Islet of Langerhans (tissue), 1 donor: Measurements from ENCODE around the gene VPS50.

Source experiments
- FAIRE-seq: peaks from one replicate; lab custom pipeline; 2011; peaks lifted over from hg19 to GRCh38; lab: Jason Lieb, UNC

VPS50 gene

DNA sequence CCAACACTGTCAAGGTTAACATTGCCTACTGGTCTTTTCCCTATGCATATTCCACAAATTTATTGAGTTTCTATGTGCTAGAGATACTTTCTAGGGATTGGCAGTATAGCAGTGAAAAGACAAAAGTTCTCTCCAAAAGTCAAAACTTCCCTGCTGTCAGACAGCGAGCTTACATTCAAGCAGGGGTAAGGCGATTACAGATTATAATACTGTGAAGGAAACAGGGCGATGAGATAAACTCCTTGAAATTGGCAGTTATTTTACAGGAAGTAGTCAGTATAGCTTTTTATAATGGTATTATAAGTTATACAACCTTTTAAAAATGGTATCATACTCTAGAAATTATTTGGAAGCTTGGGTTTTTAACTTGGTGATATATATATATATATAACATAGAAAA, 9.9 kb downstream of the VPS50 start:
- FAIRE-seq: no peak

DNA sequence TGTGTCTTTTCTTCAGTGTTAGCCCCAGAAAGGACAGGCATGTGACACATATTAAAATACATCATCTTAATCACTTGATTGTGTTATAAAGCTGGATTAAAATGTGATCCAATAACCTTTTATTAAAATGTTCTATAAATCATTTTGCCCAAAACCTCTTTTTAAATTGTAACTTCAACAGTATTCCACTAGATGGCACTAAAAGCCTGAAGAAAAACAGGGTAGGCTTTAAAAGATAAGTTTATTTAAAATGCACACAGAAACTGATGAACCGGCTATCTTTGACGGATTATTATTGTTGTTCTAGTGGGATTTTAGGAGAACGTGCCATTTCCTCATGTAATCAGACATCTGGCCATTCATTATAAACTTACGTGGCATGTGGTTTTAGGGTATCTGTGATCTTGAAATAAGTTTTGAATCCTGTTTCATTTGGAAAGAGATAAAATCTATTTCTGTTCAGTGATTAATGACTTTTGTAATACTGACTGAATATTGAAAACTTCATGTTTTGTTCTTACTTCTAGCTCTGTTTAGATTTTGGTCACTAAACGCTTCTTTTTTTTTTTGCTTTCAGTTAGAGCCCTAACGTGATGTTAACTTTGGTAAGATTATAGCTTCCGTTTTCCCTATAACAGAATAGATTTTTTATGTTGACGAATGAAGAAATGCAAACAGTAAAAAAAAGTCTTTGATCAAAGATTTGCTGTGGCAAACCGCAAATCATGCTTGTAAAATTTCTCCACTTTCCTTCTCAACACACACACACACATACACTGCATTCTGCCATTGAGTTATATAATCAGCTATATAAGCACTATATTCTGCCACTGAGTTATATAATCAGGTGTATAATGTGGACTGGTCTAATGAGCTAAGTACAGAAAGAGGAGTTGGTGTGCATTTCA, 13.6 kb downstream of the VPS50 start:
- peak; percentile 97 for FAIRE-seq

DNA sequence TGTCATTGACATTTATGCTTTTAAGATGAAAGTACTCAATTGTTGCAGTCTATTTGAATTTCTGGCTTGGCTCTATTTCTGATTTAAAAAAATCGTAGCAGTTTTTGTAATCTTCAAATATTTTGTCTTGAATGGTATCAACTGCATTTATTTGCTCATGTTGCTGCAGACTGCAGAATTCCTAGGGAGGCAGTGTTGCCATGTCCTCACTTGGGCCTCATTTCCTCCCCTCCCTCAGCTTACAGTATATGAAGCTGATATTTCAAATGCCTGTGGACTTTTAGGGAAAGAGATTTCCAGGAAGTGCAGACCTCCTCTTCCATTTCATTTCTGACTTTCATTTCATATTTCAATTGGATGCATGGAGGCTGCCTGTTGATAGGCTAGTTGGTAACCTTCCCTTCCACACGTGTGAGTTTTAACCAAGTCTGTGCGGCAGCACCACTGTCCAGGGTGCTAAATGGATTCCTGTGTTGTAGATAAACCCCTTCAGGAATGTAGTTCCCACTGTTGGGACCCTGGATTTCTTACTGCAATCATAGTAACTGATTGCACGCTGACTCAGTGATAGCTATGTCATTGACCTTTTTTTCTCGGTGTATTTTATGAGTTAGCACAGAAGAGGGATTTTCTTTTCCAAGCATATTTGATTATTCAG, 17.5 kb downstream of the VPS50 start:
- no peak for FAIRE-seq

DNA sequence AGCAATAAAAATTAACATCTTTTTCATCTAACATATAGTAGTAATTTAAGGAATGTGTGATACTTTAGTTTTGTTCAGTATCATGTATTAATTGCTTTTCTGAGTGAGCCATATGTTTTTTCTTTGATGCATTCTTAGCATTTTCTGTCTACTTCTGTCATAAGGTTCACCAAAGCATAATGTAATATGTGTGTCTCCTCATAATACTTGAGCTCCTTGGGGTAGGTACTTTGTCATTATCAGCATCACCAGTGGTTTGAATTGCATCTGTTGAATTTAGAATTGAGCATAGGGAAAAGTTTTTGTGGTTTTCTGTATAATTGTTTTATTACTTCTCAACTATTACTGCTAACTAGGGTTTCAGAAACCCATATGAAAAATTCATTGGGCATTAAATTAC, 26.5 kb downstream of the VPS50 start:
- no peak for FAIRE-seq

DNA sequence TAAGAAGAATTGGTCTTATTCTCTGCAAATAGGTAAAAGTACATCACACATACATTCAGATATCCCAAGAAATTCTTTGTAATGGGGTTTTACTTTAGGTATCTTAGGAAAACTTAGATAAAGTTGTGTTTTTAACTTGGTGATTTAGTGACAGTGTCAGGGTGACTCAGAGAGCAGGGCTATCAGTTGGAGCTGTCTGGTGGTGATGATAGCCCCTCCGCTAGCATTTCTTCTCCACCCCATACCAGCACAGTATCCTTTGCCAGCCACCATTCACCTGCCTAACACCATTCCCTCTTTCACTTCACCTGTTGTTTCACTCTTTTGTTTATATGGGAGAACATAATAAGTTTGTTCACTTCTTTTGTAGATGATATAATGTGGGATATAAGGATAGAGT, 30.4 kb downstream of the VPS50 start:
- FAIRE-seq: no peak

DNA sequence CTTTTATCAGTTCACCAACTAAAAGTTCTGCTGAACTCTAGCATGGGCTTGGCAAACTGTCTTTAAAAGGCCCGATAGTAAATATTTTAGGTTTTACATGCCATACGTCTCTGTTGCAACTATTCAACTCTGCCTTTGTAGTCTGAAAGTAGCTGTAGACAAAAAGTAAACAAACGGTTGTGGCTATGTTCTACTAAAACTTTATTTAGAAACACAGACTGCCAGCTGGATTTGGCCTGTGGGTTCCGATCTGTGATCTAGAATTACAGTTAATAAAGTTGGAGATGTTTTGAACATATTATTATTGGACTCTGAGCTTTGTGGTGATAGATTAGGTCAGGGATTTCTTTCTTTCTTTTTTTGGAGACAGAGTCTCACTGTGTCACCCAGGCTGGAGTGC, 33.1 kb downstream of the VPS50 start:
- no peak for FAIRE-seq

DNA sequence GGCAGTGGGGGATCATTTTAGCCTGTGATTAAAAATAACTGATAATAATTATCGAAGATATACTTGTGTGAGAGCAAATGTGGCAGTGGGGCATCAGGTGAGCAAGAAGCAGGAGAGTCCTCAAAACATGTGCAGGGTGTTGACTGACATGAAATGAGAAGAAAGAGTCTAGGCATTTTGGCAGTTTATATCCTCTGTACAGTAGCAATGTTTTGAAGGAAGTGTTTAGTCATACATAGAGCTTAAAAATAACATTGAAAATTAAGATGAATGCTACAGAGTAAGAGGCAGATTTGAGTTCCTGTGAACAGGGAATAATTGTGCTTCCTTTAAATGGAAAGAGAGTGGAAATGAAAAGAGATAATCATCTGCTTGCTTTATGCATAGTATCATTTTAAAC, 47.4 kb downstream of the VPS50 start:
- FAIRE-seq: no peak

DNA sequence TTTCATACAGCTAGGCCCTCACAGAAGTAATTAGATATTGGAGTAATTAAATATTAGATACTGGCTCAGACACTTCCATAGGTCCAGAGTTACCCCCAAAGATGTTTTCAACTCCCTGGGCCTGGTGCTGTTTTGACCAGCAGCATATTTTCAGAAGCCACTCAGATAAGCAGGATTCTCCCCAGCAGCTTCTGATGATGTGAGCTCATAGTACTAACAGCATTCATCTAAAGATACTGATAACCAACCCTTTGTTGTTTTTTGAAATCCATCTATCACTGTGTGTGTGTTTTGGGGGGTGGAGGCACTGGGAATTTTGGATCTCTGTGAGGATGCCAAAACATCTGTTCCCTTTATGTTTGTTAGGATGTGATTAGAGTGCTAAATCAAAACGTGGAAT, 52.7 kb downstream of the VPS50 start:
- FAIRE-seq: no peak

DNA sequence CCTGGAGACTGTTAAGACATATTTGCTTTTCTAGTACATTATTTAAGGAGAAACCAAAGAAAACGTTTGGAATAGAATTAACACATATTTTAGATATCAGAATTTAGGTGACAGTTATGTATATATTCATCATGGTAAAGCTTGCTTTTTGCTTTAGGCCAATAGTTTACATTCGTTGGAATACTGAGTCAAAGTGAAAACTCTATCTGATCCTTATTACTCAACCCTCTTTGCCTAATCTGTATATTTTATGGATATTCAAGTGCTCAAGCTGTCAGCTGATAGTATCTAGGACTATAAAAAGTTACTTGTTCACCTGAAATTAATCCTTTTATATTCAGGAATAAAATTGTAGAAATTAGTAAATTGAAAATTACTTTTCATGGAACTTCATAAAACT, 61.1 kb downstream of the VPS50 start:
- FAIRE-seq: no peak

DNA sequence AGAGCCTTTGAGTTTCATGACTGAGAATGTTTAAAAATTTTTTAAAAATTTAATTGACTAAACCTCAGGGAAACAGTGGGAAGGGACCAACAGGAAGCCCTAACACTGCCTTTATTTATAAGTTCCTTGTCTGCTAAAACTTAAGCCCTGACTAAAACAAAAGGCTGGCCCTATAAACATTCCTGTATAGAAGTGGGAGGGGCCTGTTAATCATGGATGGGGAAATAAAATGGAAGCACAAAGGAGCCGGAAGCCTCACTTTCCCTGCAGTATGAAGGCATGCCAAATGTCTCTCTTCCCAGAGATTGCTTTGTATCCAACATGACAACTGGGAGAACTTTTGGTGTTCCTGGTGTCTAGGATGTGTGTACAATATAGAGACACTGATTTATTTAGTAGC, 66.0 kb downstream of the VPS50 start:
- no peak for FAIRE-seq

DNA sequence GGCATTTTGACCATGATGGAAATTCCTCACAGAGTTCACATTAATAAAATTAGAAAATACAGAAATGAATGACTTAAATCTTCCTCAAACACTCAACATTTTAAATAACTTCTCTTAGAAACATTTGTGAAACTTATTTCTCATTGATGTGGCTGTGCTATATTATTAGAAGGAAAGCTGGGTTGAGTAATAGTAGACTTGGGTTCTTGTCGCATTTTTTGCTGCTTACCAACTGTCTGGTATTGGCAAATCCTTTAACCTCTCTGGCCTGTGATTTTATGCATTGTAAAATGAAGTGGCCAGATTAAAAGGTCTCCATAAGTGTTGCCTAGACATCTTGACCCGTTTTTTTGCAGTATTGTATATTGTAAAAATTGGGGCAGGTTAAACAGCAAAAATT, 66.5 kb downstream of the VPS50 start:
- no peak for FAIRE-seq

DNA sequence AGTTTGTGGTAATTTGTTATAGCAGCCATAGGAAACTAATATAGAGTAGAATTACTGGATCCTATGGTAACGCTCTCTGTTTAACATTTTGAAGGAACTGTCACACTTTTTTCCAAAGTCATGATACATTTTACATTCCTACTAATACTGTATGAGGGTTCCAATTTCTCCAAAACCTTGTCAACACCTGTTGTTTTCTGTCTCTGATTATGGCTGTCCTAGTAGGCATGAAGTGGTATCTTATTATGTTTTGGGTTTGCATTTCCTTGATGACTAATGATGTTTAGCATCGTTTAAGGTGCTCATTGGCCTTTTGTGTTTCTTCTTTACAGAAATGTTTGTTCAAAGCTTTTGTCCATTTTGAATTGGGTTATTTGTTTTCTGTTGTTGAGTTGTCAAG, 69.6 kb downstream of the VPS50 start:
- FAIRE-seq: no peak

DNA sequence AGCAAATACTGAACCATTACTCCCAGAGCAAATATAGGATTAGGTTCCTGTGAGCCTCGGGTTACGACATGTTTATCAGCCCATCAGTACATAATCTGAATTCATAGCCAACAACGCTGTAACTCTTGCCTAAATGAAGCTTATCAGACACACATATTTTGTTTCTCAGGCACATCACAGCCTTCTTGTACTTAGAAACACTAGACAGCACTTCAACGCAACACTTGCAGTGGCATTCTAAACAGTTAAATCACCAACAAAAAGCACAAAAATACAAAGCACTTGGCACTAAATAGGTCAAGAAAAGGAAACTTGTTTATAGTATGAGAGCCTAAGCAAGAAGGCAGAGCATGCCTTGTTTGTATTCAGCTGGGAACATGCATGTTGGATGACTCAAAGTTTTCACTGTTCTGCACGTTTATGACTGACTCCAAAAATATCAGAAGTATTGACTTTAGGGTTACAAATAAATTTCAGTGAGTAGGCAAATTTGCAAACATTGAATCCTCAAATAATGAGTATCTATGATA, 75.0 kb downstream of the VPS50 start:
- FAIRE-seq: no peak

DNA sequence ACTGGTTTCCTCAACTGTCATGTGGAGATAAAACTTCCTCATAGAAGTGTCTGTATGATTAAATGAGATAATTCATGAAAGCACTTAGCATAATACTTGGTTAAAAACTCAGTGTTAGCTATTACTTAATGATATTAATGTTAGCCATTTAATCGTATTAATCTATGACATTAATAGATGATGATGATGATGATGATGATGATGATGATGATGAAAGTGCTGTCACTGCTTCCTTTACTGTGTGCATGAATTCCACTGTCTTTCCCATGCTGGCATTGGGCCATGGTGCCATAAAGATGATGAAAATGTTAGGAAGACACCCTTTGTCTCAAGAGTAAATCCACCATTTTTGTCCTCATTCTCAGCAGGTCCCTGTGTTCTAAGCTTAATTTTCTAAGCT, 75.8 kb downstream of the VPS50 start:
- no peak for FAIRE-seq

DNA sequence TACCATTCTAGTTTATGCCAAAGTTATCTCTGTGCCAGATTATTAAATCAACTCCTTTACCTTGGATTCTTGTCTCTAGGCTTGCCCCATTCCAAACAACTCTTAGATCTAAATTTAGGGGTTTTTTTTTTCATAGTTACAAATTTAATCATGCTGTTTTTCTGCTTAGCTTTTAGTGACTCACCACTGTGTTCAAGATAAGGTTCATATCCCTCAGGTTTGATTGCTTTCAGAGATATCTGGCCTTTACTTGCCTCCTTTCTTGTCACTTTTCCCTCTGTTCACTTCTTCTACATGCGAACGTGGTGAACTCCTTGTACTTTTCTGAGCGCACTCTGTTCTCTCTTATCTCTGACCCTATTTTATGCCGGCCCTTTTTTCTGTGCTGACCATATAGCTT, 78.2 kb downstream of the VPS50 start:
- FAIRE-seq: no peak

DNA sequence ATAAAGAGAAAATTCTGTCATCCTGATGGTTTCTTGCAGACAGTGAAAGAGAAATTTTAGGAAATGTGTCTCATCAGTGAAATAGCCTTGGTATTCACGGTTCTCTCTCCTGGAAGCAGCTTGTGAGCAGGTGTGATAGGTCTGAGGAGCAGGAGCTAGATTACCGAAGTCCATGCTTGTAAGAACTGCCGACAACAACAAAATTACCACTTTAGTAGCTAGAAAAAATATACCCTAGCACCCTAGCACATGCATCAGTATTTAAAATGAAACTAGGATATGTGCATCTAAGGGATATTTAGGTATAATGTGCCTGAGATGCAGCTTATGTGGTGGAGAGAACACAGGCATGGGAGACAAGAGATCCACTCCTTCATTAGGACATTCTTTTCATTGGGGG, 82.3 kb downstream of the VPS50 start:
- FAIRE-seq: no peak

DNA sequence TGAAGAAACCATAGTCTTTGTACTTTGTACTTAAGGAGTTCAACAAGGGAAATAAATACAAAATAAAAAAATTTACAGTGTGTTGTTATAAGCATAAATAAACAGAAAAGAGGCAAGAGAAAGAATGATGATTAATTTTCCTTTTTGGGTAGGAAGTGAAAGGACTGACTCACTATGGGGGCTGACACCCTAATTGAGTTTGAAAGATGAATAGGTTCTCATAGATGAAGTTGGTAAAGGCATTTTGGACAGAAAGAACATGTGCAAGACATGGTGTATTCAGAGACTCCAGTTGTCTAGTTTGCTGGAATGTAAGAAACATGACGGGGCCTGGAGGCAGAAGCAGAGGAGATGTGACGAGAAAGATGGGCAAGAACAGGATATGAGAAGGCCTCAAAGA, 83.7 kb downstream of the VPS50 start:
- FAIRE-seq: no peak

DNA sequence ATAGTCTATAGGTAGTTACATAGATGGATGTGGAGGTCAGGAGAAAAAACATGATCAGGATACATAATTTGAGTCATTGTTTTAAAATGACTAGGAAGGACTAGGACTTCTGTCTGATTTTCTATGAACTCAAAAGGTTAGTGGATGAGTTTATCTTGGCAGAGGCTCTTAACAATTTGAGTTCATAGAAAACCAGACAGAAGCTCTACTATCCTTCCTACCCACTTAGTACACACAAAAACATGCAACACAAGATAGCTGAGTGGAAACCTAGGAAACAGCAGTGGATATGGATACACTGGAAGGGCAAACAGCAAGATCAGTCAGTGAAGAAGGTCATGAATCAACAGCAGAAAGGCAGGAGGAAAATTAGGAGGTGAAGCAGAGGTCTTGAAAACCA, 84.6 kb downstream of the VPS50 start:
- no peak for FAIRE-seq

DNA sequence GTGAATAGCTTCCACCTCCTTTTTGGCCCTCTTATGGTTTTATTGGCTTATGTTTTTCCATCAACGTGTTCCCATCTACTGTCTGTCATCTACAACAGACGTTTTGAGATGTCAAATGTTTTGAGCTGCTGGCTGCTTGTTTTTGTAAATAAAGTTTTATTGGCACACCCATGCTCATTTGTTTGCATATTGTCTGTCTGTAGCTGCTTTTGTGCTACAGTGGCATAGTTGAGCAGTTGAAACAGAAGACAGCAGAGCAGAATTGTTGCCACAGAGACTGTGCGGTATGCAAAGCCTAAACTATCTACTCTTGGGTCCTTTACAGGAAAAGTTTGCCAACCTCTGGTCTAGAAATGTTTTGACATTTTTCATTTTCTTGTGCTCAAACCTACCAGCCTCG, 88.7 kb downstream of the VPS50 start:
- no peak for FAIRE-seq

DNA sequence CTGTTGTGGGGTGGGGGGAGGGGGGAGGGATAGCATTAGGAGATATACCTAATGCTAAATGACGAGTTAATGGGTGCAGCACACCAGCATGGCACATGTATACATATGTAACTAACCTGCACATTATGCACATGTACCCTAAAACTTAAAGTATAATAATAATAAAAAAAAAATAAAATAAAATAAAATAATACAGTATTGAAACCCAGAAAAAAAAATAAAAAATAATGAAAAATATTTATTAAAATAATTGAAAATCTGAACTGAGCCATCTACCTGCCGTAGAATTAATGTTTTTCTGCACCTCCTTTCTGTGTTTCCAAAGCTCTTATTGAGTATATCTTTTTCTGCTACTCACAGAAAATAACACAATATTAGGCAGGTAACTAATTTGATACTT, 94.1 kb downstream of the VPS50 start:
- peak; percentile 72 for FAIRE-seq

DNA sequence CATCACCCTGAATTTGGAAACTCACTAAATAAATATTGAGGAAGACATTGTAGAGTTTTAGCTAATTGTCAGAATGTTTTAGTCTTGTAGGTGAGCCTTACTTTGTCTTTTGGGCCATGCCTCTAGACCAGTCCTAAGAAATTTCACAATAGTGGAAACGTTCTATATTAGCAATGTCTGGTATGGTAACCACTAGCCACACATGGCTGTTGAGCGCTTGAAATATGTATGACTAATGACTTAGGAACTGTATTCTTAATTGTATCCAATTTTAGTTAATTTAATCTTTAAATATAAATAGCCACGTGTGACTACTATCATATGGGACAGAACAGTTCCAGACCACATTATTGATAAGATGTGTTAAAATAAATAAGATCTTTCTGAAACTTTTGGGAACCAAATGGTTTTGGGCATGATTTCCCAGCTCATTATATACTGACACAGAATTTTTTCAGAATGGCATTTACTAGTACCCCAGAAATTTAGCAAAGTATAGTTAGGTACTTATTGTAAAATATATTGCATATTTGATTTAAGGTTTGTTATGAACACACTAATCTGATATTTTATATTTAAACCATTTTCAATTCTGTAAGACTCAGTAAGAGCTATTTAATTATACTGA, 95.0 kb downstream of the VPS50 start:
- no peak for FAIRE-seq

DNA sequence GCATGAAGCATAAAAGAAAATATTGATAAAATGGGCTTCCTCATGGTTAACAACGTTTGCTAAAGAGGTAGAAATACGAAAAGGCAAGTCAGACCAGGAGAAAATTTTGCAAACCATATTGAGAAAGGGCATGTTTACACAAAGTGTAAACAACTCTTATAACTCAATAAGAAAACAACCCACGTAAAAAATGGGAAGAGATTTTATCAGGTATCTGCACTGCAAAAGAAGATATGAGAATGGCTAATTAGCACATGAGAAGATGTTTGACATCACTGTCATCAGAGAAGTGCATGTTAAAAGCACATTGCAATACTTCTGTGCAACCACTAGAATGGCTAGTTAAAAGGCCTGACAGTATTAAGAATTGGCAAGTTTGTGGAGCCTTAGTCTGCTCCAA, 99.5 kb downstream of the VPS50 start:
- FAIRE-seq: no peak

DNA sequence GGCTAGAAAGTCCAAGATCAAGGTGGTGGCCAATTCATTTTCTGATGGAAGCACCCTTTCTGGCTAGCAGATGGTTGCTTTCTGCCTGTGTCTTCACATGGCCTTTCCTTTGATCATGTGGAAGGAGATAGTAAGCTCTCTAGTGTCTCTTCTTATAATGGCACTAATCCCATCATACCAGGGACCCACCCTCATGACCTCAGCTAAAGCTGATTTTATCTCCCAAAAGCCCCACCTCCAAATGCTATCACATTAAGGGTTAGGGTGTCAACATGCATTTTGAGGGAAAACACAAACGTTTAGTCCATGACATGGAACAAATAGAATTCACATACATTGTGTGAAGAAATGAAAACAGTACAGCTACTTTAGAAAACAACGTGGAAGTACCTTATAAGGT, 100.0 kb downstream of the VPS50 start:
- no peak for FAIRE-seq
